ENCODE data around the gene SRP14.

SRP14 gene

GRCh38 chr15:40070608-40071218 is 31.7 kb upstream of the SRP14 start:
- no peak for TF ChIP-seq ZFX (IDR thresholded peaks at IDR 0.05)
- no peak overlapping the region; the same call in 1 of the 2 replicates for H3K27ac ChIP-seq

- peak overlapping the region; percentile 65; the same call in 1 of the 2 replicates for H3K27ac ChIP-seq
- TF ChIP-seq ZFX (IDR thresholded peaks at IDR 0.05) (no peak), CTCF (conservative IDR thresholded peaks at IDR 0.05) (no peak)
Observed at GRCh38 chr15:40070166-40070557, 31.2 kb upstream of the SRP14 start.

- TF ChIP-seq ZFX (IDR thresholded peaks at IDR 0.05) = peak; percentile 24; the same call in 1 of the 2 replicates
- TF ChIP-seq CTCF (conservative IDR thresholded peaks at IDR 0.05) = no peak
- peak overlapping the region; percentile 65 for H3K27ac ChIP-seq
Observed at GRCh38 chr15:40069178-40070165, 30.5 kb upstream of the SRP14 start.

GRCh38 chr15:40067921-40068624 is 29.1 kb upstream of the SRP14 start:
- no peak overlapping the region for H3K27ac ChIP-seq
- no peak for TF ChIP-seq ZFX (IDR thresholded peaks at IDR 0.05)
- TF ChIP-seq CTCF (conservative IDR thresholded peaks at IDR 0.05) = no peak

GRCh38 chr15:40066589-40066988 is 27.6 kb upstream of the SRP14 start:
- no peak overlapping the region for H3K27ac ChIP-seq
- no peak for TF ChIP-seq CTCF (conservative IDR thresholded peaks at IDR 0.05)
- no peak for TF ChIP-seq ZFX (IDR thresholded peaks at IDR 0.05)

GRCh38 chr15:40065166-40065565 is 26.2 kb upstream of the SRP14 start:
- TF ChIP-seq ZFX (IDR thresholded peaks at IDR 0.05) (no peak), CTCF (conservative IDR thresholded peaks at IDR 0.05) (no peak)
- H3K27ac ChIP-seq = no peak overlapping the region

- TF ChIP-seq CTCF (conservative IDR thresholded peaks at IDR 0.05) (no peak), ZFX (IDR thresholded peaks at IDR 0.05) (no peak)
- H3K27ac ChIP-seq = no peak overlapping the region
Observed at GRCh38 chr15:40064231-40064894, 25.4 kb upstream of the SRP14 start.
